ENCODE results near the gene P4HTM.
"Not testable (repeated sequence)": the region's sequence is repeated elsewhere in the genome, so short reads cannot be mapped to it uniquely, and the experiment has no call there.

The P4HTM gene

GRCh38 chr3:49008627-49009026 is 18.6 kb downstream of the P4HTM start:
- DNase-seq (ENCODE audit: low read depth in 2 of 2): not testable (repeated sequence)

GRCh38 chr3:49009396-49009795 is 19.4 kb downstream of the P4HTM start:
- no peak for DNase-seq (ENCODE audit: low read depth in 2 of 2)

GRCh38 chr3:49012441-49013017 is 22.5 kb downstream of the P4HTM start:
- DNase-seq (ENCODE audit: low read depth in 2 of 2): no peak

GRCh38 chr3:49013113-49013737 is 23.2 kb downstream of the P4HTM start:
- DNase-seq (ENCODE audit: low read depth in 2 of 2): no peak

GRCh38 chr3:49013738-49014660 is 24.0 kb downstream of the P4HTM start:
- DNase-seq (ENCODE audit: low read depth in 2 of 2): no peak

GRCh38 chr3:49015072-49015471 is 25.0 kb downstream of the P4HTM start:
- DNase-seq (ENCODE audit: low read depth in 2 of 2): no peak

- DNase-seq (ENCODE audit: low read depth in 2 of 2): no peak
Measured at GRCh38 chr3:49015765-49016164, 25.7 kb downstream of the P4HTM start.

- DNase-seq (ENCODE audit: low read depth in 2 of 2): no peak
Measured at GRCh38 chr3:49016414-49017228, 26.6 kb downstream of the P4HTM start.

GRCh38 chr3:49017229-49017970 is 27.4 kb downstream of the P4HTM start:
- no peak for DNase-seq (ENCODE audit: low read depth in 2 of 2)

- DNase-seq (ENCODE audit: low read depth in 2 of 2): no peak
Measured at GRCh38 chr3:49017971-49018706, 28.1 kb downstream of the P4HTM start, which contains the start of gene DALRD3. DALRD3 (minus strand) TSS chr3:49018580; CDS start chr3:49018564, 16 bp downstream.

- DNase-seq (ENCODE audit: low read depth in 2 of 2): no peak
Measured at GRCh38 chr3:49018707-49019006, 28.6 kb downstream of the P4HTM start.

GRCh38 chr3:49019941-49020329 is 29.9 kb downstream of the P4HTM start:
- no peak for DNase-seq (ENCODE audit: low read depth in 2 of 2)

GRCh38 chr3:49020330-49021212 is 30.5 kb downstream of the P4HTM start:
- no peak for DNase-seq (ENCODE audit: low read depth in 2 of 2)

GRCh38 chr3:49021213-49021812 is 31.3 kb downstream of the P4HTM start:
- DNase-seq (ENCODE audit: low read depth in 2 of 2): peak; percentile 95 to 97

- peak; percentile 77 to 88 for DNase-seq (ENCODE audit: low read depth in 2 of 2)
Measured at GRCh38 chr3:49021813-49022687, 32.0 kb downstream of the P4HTM start, which contains the start of gene NDUFAF3. NDUFAF3 (plus strand) TSS chr3:49022121; CDS start chr3:49022145, 24 bp downstream.

- no peak for DNase-seq (ENCODE audit: low read depth in 2 of 2)
Measured at GRCh38 chr3:49022688-49023171, 32.7 kb downstream of the P4HTM start.

GRCh38 chr3:49023775-49024174 is 33.7 kb downstream of the P4HTM start:
- DNase-seq (ENCODE audit: low read depth in 2 of 2): no peak

- no peak for DNase-seq (ENCODE audit: low read depth in 2 of 2)
Measured at GRCh38 chr3:49024449-49024848, 34.4 kb downstream of the P4HTM start.
